ENCODE results near the gene ASCC3.

ASCC3 gene

DNA sequence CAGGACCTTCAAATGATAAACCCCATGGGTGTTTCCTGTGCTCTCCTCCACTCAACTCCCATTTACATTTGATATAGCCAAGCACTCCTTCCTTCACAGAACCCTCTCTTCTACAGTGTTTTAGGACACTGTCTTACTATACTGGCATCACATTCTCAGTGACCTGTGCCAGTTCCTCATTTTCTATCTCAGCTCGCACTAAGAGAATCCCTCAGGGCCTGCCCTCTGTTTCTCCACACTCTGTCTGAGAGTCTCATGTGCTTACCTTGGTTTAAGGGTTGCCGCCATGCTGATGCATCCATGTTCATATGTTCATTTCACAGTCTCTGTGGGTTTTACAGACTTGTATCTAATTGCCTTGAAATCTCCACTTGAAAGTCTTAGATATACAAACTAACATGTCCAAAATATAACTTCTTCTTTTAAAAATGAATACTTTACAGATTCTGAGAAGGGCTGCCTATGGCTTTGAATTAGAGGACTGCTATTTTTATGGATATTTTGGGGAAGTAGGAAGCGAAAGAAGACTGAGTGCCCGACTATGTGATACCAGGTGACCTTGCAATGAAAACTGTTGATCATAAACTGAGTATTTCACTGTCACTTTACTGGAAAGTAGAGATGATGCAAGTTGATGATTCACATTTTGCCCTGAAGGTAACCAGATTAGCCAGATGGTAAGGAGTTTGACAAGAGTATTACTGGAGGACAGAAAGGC, 263.3 kb downstream of the ASCC3 start:
- DNase-seq: no peak
- no peaks in the 10 kb centered on the region for H3K4me1 ChIP-seq (ENCODE audit: insufficient read depth, low read length)
- no peak for ATAC-seq (ENCODE audit: insufficient read depth, low read depth)
- no peak overlapping the region for H3K27ac ChIP-seq (ENCODE audit: low read length)
- no peak overlapping the region for H2AFZ ChIP-seq (ENCODE audit: low read depth, low read length)
- no peaks in the 10 kb centered on the region for H3K9me3 ChIP-seq (ENCODE audit: insufficient read depth, low read length, severe bottlenecking)
- H3K36me3 ChIP-seq (ENCODE audit: insufficient read depth, low read length): peaks cover 29% of the 10 kb centered on the region
- no peaks in the 10 kb centered on the region for H3K27me3 ChIP-seq (ENCODE audit: insufficient read depth, low read length, poor library complexity)
- H3K9ac ChIP-seq (ENCODE audit: low read depth, low read length): no peak overlapping the region
- TF ChIP-seq EZH2 (IDR thresholded peaks at IDR 0.05; ENCODE audit: borderline replicate concordance, low read depth, low read length, severe bottlenecking): no peak
- TF ChIP-seq, protein P1, sequence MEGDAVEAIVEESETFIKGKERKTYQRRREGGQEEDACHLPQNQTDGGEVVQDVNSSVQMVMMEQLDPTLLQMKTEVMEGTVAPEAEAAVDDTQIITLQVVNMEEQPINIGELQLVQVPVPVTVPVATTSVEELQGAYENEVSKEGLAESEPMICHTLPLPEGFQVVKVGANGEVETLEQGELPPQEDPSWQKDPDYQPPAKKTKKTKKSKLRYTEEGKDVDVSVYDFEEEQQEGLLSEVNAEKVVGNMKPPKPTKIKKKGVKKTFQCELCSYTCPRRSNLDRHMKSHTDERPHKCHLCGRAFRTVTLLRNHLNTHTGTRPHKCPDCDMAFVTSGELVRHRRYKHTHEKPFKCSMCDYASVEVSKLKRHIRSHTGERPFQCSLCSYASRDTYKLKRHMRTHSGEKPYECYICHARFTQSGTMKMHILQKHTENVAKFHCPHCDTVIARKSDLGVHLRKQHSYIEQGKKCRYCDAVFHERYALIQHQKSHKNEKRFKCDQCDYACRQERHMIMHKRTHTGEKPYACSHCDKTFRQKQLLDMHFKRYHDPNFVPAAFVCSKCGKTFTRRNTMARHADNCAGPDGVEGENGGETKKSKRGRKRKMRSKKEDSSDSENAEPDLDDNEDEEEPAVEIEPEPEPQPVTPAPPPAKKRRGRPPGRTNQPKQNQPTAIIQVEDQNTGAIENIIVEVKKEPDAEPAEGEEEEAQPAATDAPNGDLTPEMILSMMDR (IDR thresholded peaks at IDR 0.05; ENCODE audit: borderline replicate concordance, extremely low read depth, low read length, poor library complexity, severe bottlenecking): no peak
- H4K20me1 ChIP-seq (ENCODE audit: insufficient read depth, low read length): no peaks in the 10 kb centered on the region
- H3K4me2 ChIP-seq (ENCODE audit: insufficient read depth, low read length): no peak overlapping the region
- H3K4me3 ChIP-seq (ENCODE audit: low read depth in 1 of 2, low read length in 2 of 2): no peak overlapping the region
- H3K79me2 ChIP-seq (ENCODE audit: insufficient read depth, low read length): no peaks in the 10 kb centered on the region

GRCh38 chr6:100614933-100615332, 266.2 kb downstream of the ASCC3 start:
- H3K27ac ChIP-seq (ENCODE audit: low read length): no peak overlapping the region
- H3K36me3 ChIP-seq (ENCODE audit: insufficient read depth, low read length): peaks cover 15% of the 10 kb centered on the region; the same call in 1 of the 2 replicates
- H3K4me1 ChIP-seq (ENCODE audit: insufficient read depth, low read length): no peaks in the 10 kb centered on the region
- H2AFZ ChIP-seq (ENCODE audit: low read depth, low read length): no peak overlapping the region
- H3K9ac ChIP-seq (ENCODE audit: low read depth, low read length): no peak overlapping the region
- DNase-seq (no peak), ATAC-seq (ENCODE audit: insufficient read depth, low read depth) (no peak)
- no peak for TF ChIP-seq EZH2 (IDR thresholded peaks at IDR 0.05; ENCODE audit: borderline replicate concordance, low read depth, low read length, severe bottlenecking)
- TF ChIP-seq, protein P1 (IDR thresholded peaks at IDR 0.05; ENCODE audit: borderline replicate concordance, extremely low read depth, low read length, poor library complexity, severe bottlenecking): no peak
- H4K20me1 ChIP-seq (ENCODE audit: insufficient read depth, low read length): no peaks in the 10 kb centered on the region
- H3K79me2 ChIP-seq (ENCODE audit: insufficient read depth, low read length): no peaks in the 10 kb centered on the region
- no peaks in the 10 kb centered on the region for H3K27me3 ChIP-seq (ENCODE audit: insufficient read depth, low read length, poor library complexity)
- no peak overlapping the region for H3K4me2 ChIP-seq (ENCODE audit: insufficient read depth, low read length)
- no peaks in the 10 kb centered on the region for H3K9me3 ChIP-seq (ENCODE audit: insufficient read depth, low read length, severe bottlenecking)
- H3K4me3 ChIP-seq (ENCODE audit: low read depth in 1 of 2, low read length in 2 of 2): no peak overlapping the region

GRCh38 chr6:100614386-100614785, 266.7 kb downstream of the ASCC3 start:
- DNase-seq (no peak), ATAC-seq (ENCODE audit: insufficient read depth, low read depth) (no peak)
- Histone ChIP-seq H3K4me2 (ENCODE audit: insufficient read depth, low read length) (no peak overlapping the region), H3K9me3 (ENCODE audit: insufficient read depth, low read length, severe bottlenecking) (no peaks in the 10 kb centered on the region), H3K9ac (ENCODE audit: low read depth, low read length) (no peak overlapping the region), H3K27ac (ENCODE audit: low read length) (no peak overlapping the region), H2AFZ (ENCODE audit: low read depth, low read length) (no peak overlapping the region), H3K79me2 (ENCODE audit: insufficient read depth, low read length) (no peaks in the 10 kb centered on the region), H3K4me3 (ENCODE audit: low read depth in 1 of 2, low read length in 2 of 2) (no peak overlapping the region), H3K27me3 (ENCODE audit: insufficient read depth, low read length, poor library complexity) (no peaks in the 10 kb centered on the region), H4K20me1 (ENCODE audit: insufficient read depth, low read length) (no peaks in the 10 kb centered on the region), H3K36me3 (ENCODE audit: insufficient read depth, low read length) (peaks cover 11% of the 10 kb centered on the region; the same call in 1 of the 2 replicates), H3K4me1 (ENCODE audit: insufficient read depth, low read length) (no peaks in the 10 kb centered on the region)
- TF ChIP-seq, protein P1 (IDR thresholded peaks at IDR 0.05; ENCODE audit: borderline replicate concordance, extremely low read depth, low read length, poor library complexity, severe bottlenecking): no peak
- no peak for TF ChIP-seq EZH2 (IDR thresholded peaks at IDR 0.05; ENCODE audit: borderline replicate concordance, low read depth, low read length, severe bottlenecking)
